Neural crest cell (in vitro differentiated cells): ENCODE data around the gene CIB2. TPM values are rescaled to one million over a fixed set of nuclear protein-coding genes. Genes with fewer than 3 reads are reported as not detected.

ENCODE experiments used
- DNase-seq: peaks from one replicate; pipeline ENCODE4 v3.0.0; 2021; ENCODE audit warnings: low read depth, mixed read lengths, low spot score
- H3K27ac Mint-ChIP-seq: one replicate; pipeline ENCODE4 v1.8.0; 2021; ENCODE audit warnings: mild to moderate bottlenecking, mixed read lengths; ENCODE audit not compliant: unreplicated experiment
- H3K27me3 Mint-ChIP-seq: 2 replicates; pipeline ENCODE4 v1.8.0; 2021; ENCODE audit warnings: low read depth, mild to moderate bottlenecking, mixed read lengths
- H3K36me3 Mint-ChIP-seq: 2 replicates; pipeline ENCODE4 v1.8.0; 2021; ENCODE audit warnings: low read depth, mild to moderate bottlenecking, mixed read lengths
- H3K4me1 Mint-ChIP-seq: 2 replicates; pipeline ENCODE4 v1.8.0; 2021; ENCODE audit warnings: mixed read lengths
- H3K4me3 Mint-ChIP-seq: one replicate; pipeline ENCODE4 v1.8.0; 2021; ENCODE audit warnings: mild to moderate bottlenecking, mixed read lengths
- H3K9me3 Mint-ChIP-seq: 2 replicates; pipeline ENCODE4 v1.8.0; 2021; ENCODE audit warnings: mixed read lengths
- total RNA-seq: library from RNA; stranded (reverse); gene quantifications from 2 replicates; pipeline ENCODE4 v1.2.1, GENCODE V29; 2021
- TF ChIP-seq, protein P1 (sequence below): fragments of 200-600 bp; sonication (generic); conservative IDR thresholded peaks from 2 replicates; pipeline ENCODE4 v1.5.0; 2021; ENCODE audit warnings: antibody characterized with exemption, mild to moderate bottlenecking

The CIB2 gene
- total RNA-seq, 1 donor from 2014 or later, result 37.7 TPM

DNA sequence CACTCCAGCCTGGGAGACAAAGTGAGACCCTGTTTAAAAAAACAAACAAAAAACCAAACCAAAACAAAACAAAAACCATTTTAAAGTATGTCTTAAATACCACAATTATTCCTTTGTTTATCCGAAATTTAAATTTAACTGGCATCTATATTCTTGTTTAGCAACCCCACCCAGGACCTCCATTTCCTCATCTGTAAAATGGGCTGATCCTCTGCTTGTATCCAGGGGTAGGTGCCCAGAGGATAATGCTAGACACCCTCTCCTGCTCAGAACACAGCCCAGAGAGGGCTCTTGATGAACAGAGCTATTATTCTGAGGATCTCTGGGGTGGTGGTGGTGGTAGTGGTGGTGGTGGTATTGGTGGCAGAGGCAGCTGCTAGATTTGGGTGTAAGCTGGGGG lies 29.0 kb downstream of the CIB2 start:
- H3K4me1 Mint-ChIP-seq, result no peaks in the 10 kb centered on the region
- TF ChIP-seq, protein P1, sequence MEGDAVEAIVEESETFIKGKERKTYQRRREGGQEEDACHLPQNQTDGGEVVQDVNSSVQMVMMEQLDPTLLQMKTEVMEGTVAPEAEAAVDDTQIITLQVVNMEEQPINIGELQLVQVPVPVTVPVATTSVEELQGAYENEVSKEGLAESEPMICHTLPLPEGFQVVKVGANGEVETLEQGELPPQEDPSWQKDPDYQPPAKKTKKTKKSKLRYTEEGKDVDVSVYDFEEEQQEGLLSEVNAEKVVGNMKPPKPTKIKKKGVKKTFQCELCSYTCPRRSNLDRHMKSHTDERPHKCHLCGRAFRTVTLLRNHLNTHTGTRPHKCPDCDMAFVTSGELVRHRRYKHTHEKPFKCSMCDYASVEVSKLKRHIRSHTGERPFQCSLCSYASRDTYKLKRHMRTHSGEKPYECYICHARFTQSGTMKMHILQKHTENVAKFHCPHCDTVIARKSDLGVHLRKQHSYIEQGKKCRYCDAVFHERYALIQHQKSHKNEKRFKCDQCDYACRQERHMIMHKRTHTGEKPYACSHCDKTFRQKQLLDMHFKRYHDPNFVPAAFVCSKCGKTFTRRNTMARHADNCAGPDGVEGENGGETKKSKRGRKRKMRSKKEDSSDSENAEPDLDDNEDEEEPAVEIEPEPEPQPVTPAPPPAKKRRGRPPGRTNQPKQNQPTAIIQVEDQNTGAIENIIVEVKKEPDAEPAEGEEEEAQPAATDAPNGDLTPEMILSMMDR, result no peak
- DNase-seq, result no peak
- H3K27me3 Mint-ChIP-seq, result no peaks in the 10 kb centered on the region
- H3K27ac Mint-ChIP-seq, result peak overlapping the region; percentile 19
- H3K4me3 Mint-ChIP-seq, result no peak overlapping the region
- H3K36me3 Mint-ChIP-seq, result no peaks in the 10 kb centered on the region
- no peaks in the 10 kb centered on the region for H3K9me3 Mint-ChIP-seq

DNA sequence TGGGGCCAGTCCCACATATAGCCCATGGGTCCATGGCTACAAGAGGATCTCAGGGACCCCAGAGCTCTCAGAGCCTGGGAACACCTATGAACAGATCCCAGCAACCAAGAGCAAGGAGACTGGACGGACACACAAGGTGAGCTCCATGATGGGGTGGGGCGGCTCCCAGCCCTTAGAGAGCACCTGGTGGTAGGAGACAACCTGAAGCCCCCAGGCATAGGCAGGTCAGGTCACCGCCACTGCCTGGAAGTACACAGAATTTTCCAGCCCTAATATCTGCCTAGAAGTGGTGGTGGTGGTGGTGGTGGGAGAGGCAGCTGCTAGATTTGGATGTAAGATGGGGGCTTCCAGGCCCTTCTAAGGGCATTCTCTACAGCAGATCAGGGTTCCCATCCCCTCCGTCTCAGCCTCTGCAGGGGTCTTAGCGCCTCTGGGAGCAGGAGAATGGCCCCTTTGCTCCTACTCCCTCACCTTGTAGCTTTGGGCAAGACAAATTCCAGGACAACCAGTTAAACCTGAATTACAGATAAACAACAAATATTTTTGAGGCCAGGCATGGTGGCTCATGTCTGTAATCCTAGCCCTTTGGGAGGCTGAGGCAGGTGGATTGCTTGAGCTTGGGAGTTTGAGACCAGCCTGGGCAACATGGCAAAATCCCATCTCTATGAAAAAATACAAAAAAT lies 29.7 kb downstream of the CIB2 start:
- Mint-ChIP-seq H3K27ac (no peak overlapping the region), H3K36me3 (no peaks in the 10 kb centered on the region), H3K27me3 (no peaks in the 10 kb centered on the region), H3K4me3 (no peak overlapping the region), H3K9me3 (no peaks in the 10 kb centered on the region), H3K4me1 (no peaks in the 10 kb centered on the region)
- DNase-seq, result no peak
- TF ChIP-seq, protein P1, result no peak

DNA sequence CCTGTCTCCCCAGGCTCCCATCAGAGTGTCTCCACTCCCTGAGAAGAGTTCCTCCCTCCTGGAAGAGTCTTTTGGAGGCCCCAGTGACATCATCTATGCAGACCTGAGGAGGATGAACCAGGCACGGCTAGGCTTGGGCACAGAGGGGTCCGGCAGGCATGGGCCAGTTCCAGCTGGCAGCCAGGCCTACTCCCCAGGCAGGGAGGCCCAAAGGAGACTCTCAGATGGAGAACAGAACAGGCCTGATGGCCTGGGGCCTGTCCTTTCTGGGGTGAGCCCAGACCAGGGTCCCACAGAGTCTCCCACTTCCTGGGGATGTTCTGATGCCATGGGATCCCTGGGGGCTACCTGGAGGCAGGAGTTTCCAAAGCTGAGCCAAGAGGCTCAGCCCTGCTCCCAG lies 30.4 kb downstream of the CIB2 start:
- no peak overlapping the region for H3K27ac Mint-ChIP-seq
- no peaks in the 10 kb centered on the region for H3K27me3 Mint-ChIP-seq
- no peak overlapping the region for H3K4me3 Mint-ChIP-seq
- TF ChIP-seq, protein P1, result no peak
- no peaks in the 10 kb centered on the region for H3K9me3 Mint-ChIP-seq
- no peak for DNase-seq
- H3K4me1 Mint-ChIP-seq, result no peaks in the 10 kb centered on the region
- no peaks in the 10 kb centered on the region for H3K36me3 Mint-ChIP-seq

DNA sequence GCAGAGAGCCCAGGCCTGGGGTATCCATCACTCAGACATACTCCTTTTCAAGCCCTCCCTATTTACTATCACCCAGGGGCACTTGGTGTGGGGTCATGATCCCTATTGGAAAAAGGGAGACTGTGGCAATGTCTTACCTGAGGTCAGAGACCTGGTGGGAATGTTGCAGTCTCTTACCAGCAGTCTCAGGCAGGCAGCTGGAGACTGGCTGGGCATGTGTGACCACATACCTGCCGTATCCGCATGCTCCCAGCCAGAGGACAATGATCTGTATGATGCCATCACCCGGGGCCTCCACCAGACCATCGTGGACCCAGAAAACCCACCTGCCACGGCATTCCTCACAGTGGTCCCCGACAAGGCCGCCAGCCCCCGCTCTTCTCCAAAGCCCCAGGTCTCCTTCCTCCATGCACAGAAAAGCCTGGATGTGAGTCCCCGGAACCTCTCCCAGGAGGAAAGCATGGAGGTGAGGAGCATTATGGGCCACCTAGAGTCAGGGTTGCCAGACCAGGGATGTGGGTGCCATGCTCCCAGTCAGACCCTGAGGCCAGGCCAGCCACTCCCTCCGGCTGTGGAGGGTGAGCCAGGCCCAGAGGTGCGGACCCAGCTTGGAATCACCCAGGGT lies 33.0 kb downstream of the CIB2 start:
- Mint-ChIP-seq H3K27ac (no peak overlapping the region), H3K9me3 (no peaks in the 10 kb centered on the region), H3K4me1 (no peaks in the 10 kb centered on the region), H3K4me3 (no peak overlapping the region), H3K36me3 (no peaks in the 10 kb centered on the region), H3K27me3 (peaks cover 2% of the 10 kb centered on the region)
- DNase-seq, result no peak
- TF ChIP-seq, protein P1, result no peak

DNA sequence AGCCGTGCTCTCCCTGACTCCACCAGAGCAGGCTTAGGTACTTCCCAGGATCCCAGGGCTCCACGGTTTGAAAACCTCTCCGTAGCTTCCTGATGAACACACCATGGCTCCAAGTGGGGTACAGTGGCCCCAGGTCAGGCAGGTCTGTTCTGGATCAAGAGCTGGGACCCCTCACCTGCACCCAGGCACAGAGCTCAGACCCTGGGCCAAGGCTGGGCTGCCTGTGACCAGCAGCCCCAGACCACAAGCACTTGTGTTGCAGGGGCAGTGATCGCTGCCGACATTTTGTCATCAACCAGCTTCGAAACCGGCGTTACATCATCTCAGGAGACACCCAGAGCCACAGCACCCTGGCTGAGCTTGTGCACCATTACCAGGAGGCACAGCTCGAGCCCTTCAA lies 33.6 kb downstream of the CIB2 start:
- no peaks in the 10 kb centered on the region for H3K4me1 Mint-ChIP-seq
- H3K27ac Mint-ChIP-seq, result peak overlapping the region; percentile 12
- DNase-seq, result no peak

More for the DNA sequence above, 33.6 kb downstream of the CIB2 start:
- peaks cover 2% of the 10 kb centered on the region for H3K27me3 Mint-ChIP-seq
- no peak overlapping the region for H3K4me3 Mint-ChIP-seq
- no peaks in the 10 kb centered on the region for H3K36me3 Mint-ChIP-seq
- TF ChIP-seq, protein P1, result no peak
- no peaks in the 10 kb centered on the region for H3K9me3 Mint-ChIP-seq
